ENCODE measurements around the gene DLX6. TPM values are rescaled to one million over a fixed set of nuclear protein-coding genes. Genes with fewer than 3 reads are reported as not detected.
A peak's percentile ranks its signal among the peaks of the same experiment; 100 is the strongest.

DLX6 gene
- total RNA-seq, 4 donors from 2014 or later, result not detected

- H3K4me1 ChIP-seq, result no peaks in the 10 kb centered on the region
- in situ Hi-C loops (cut with MboI; ENCODE audit: low sequenced_read_pairs in 4 of 4), result no loop called here
- peak overlapping the region in 1 of 4 donors; percentile 26 for H3K4me3 ChIP-seq
- H3K27ac ChIP-seq, result no peak overlapping the region
- DNase-seq (no peak), ATAC-seq (no peak)
- no peak for TF ChIP-seq CTCF (IDR thresholded peaks at IDR 0.05 in 4 of 5, conservative IDR thresholded peaks at IDR 0.05 in 1 of 5)
- TF ChIP-seq POLR2A (IDR thresholded peaks at IDR 0.05), result no peak
- intact Hi-C loops (cut with DNase I; ENCODE audit: low total_unique reads), result no loop called here
- no peaks in the 10 kb centered on the region for H3K9me3 ChIP-seq
- peaks cover 97 to 100% (median 98%) of the 10 kb centered on the region in 3 donors for H3K27me3 ChIP-seq
- no peaks in the 10 kb centered on the region for H3K36me3 ChIP-seq
Observed at GRCh38 chr7:96996111-96996957, 9.0 kb upstream of the DLX6 start.

GRCh38 chr7:96996958-96997511 is 8.3 kb upstream of the DLX6 start:
- Histone ChIP-seq H3K4me1 (no peaks in the 10 kb centered on the region), H3K4me3 (peak overlapping the region in 1 of 4 donors; percentile 26), H3K27me3 (peaks cover 97 to 100% (median 98%) of the 10 kb centered on the region in 3 donors), H3K36me3 (no peaks in the 10 kb centered on the region), H3K27ac (no peak overlapping the region), H3K9me3 (no peaks in the 10 kb centered on the region)
- intact Hi-C loops (cut with DNase I; ENCODE audit: low total_unique reads), result no loop called here
- in situ Hi-C loops (cut with MboI; ENCODE audit: low sequenced_read_pairs in 4 of 4), result no loop called here
- no peak for TF ChIP-seq POLR2A (IDR thresholded peaks at IDR 0.05)
- no peak for TF ChIP-seq CTCF (IDR thresholded peaks at IDR 0.05 in 4 of 5, conservative IDR thresholded peaks at IDR 0.05 in 1 of 5)
- ATAC-seq (no peak), DNase-seq (no peak)

- no peak for TF ChIP-seq POLR2A (IDR thresholded peaks at IDR 0.05)
- TF ChIP-seq CTCF (IDR thresholded peaks at IDR 0.05 in 4 of 5, conservative IDR thresholded peaks at IDR 0.05 in 1 of 5), result no peak
- DNase-seq (no peak), ATAC-seq (no peak)
- no peak overlapping the region for H3K27ac ChIP-seq
- in situ Hi-C loops (cut with MboI; ENCODE audit: low sequenced_read_pairs in 4 of 4) (no loop called here), intact Hi-C loops (cut with DNase I; ENCODE audit: low total_unique reads) (no loop called here)
- H3K36me3 ChIP-seq, result no peaks in the 10 kb centered on the region
- H3K9me3 ChIP-seq, result no peaks in the 10 kb centered on the region
- H3K4me1 ChIP-seq, result no peaks in the 10 kb centered on the region
- peak overlapping the region in 1 of 4 donors; percentile 29 for H3K4me3 ChIP-seq
- H3K27me3 ChIP-seq, result peaks cover 97 to 100% (median 98%) of the 10 kb centered on the region in 3 donors
Observed at GRCh38 chr7:96997512-96998032, 7.8 kb upstream of the DLX6 start.

GRCh38 chr7:96998333-96998732 is 7.0 kb upstream of the DLX6 start:
- intact Hi-C loops (cut with DNase I; ENCODE audit: low total_unique reads) (no loop called here), in situ Hi-C loops (cut with MboI; ENCODE audit: low sequenced_read_pairs in 4 of 4) (no loop called here)
- TF ChIP-seq CTCF (IDR thresholded peaks at IDR 0.05 in 4 of 5, conservative IDR thresholded peaks at IDR 0.05 in 1 of 5) (no peak), POLR2A (IDR thresholded peaks at IDR 0.05) (no peak)
- peaks cover 97 to 100% (median 98%) of the 10 kb centered on the region in 3 donors for H3K27me3 ChIP-seq
- H3K36me3 ChIP-seq, result no peaks in the 10 kb centered on the region
- DNase-seq, result no peak
- H3K4me1 ChIP-seq, result no peaks in the 10 kb centered on the region
- ATAC-seq, result no peak
- no peaks in the 10 kb centered on the region for H3K9me3 ChIP-seq
- H3K27ac ChIP-seq, result no peak overlapping the region
- no peak overlapping the region for H3K4me3 ChIP-seq
